SKM-1 treated with dmso at 0.1 percent for 144 hours (cell line): ENCODE data around the gene TTC33.

Experiments used
- DNase-seq: peaks from one replicate; lab custom pipeline; 2025; ENCODE audit not compliant: unreplicated experiment; lab: John Stamatoyannopoulos, UW

The TTC33 gene

GRCh38 chr5:40780858-40781257 is 25.1 kb upstream of the TTC33 start:
- DNase-seq, result no peak

- DNase-seq, result no peak
These were observed 24.4 kb upstream of the TTC33 start for GRCh38 chr5:40780199-40780598.

- no peak for DNase-seq
These were observed 23.8 kb upstream of the TTC33 start for GRCh38 chr5:40779561-40779960.

GRCh38 chr5:40778133-40778532 is 22.4 kb upstream of the TTC33 start:
- no peak for DNase-seq

- DNase-seq, result no peak
These were observed 20.9 kb upstream of the TTC33 start for GRCh38 chr5:40776658-40776977.

- DNase-seq, result no peak
These were observed 20.3 kb upstream of the TTC33 start for GRCh38 chr5:40775846-40776657.

GRCh38 chr5:40775085-40775845 is 19.5 kb upstream of the TTC33 start:
- DNase-seq, result no peak

- no peak for DNase-seq
These were observed 18.9 kb upstream of the TTC33 start for GRCh38 chr5:40774623-40775022.

DNA sequence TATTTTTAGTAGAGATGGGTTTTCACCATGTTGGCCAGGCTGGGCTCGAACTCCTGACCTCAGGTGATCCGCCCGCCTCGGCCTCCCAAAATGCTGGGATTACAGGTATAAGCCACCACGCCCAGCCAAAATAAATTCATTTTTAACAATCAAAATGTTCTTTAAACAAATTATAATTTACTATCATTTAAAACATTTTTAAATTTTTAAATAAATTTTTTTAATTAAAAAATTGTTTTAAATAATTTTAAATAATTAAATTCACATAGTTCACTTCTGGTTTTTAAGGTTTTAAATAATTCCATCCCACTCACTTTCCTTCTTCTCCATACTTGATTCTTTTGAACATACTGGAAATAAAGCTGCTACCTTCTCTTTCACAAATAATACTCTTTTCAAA is 15.0 kb upstream of the TTC33 start:
- no peak for DNase-seq

- DNase-seq, result no peak
These were observed 6.9 kb upstream of the TTC33 start for GRCh38 chr5:40762705-40763104.

DNA sequence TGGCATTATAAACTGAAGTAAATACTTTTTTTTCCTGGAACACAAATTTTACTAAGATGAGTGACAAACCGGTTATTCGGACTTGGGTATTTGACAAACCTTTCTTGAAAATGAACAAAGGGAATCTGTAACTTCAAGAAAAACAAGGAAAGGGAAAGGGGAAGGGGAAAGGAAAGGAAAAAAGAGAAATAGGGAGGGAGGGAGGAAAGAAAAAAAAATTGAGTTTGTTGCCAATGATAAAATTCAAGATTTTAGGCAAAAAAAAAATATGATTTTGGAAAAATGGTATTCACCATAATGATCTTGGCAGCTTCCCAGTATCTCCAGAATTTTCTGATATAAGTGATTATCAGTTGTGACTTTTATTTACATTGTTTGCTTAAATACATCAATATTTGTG is 1.6 kb upstream of the TTC33 start:
- DNase-seq, result no peak

GRCh38 chr5:40755093-40755406 is 711 bp downstream of the TTC33 start:
- DNase-seq, result peak; percentile 60

- DNase-seq, result no peak
These were observed 1.2 kb downstream of the TTC33 start for GRCh38 chr5:40754381-40755092.

GRCh38 chr5:40746703-40747102 is 9.1 kb downstream of the TTC33 start:
- DNase-seq, result no peak

- DNase-seq, result no peak
These were observed 12.0 kb downstream of the TTC33 start for GRCh38 chr5:40743771-40744170.

DNA sequence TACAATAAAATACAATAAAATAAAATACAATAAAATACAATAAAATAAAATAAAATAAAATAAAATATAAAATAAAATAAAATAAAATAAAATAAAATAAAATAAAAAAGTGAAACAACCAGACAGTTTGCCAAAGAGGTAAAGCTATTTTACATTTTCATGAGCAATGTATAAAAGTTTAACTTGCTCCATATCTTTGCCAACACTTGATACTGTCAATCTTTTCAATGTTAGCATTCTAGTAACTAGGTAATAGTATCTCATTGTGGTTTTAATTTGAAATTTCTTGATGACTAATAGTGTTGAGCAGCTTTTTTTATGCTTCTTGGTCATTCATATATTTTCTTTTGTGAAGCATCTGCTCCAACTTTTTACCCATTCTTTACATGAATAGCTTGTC is 17.3 kb downstream of the TTC33 start:
- no peak for DNase-seq

- peak; percentile 47 for DNase-seq
These were observed 19.5 kb downstream of the TTC33 start for GRCh38 chr5:40736103-40736875.

DNA sequence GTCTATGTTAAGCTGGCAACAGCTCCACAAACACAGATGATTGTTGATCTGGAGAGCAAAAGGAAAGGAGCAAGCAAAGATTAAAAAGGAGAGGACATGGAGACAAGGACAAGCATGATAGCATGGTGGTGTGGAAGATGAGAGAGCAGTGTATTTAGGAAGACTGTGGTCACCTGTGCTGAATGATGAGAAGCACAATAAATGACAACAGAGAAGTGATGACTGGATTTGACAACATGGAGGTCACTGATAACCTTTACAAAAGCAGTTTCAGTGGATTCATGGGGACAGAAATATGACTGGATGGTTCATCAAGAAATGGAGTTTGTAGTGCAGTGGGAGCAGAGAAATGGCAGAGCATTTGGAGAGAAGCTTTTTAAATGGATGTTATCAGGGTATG is 20.2 kb downstream of the TTC33 start:
- no peak for DNase-seq

GRCh38 chr5:40734986-40735385 is 20.8 kb downstream of the TTC33 start:
- no peak for DNase-seq

DNA sequence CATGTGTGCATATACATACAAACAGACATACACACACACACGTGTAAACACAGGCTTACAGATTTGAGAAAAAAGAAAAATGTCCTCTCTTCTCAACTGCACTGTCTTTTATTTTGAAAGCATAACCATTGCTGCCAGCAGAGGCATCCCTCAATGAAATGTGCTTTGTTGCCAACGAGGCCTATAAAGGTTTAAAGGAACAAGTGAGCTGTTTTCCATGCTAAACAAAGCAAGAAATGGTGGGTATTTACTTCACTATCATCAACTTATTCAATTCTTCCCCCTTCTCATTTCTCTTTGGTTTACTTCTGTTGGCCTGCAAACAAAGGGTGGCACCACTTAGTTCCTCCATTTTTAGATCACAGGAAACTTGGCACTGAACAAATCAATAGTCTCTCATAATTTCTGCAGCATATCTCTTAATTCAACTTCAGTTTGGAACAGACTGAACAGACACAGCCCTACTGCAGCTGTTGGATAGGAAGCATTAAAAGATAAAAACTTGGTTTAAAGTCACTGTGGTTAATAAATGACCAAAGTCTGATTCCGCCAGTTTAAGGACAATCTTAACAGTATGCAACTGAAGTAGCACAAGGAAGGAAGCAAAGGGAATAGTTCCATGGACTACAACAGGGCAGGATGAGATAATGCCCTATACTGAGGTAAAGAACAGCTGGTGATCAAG is 21.7 kb downstream of the TTC33 start:
- no peak for DNase-seq

DNA sequence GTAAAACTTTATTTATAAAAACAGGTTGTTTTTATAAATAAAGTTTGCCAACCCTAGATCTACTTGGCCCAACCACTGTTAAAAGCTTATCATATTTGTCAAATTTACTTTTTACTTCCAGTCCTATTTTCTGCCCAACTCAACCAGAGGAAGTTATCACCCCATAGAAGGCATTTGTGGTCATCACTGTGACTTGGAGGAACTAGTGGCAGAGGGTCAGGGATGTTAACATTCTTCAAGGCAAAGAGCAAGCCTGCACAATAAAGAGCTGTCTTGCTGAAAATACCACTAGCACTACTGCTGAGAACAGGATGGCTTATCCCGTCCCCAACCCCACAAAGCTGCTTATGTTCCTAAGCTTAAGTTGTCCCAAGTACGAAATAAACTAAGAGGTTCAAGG is 22.3 kb downstream of the TTC33 start:
- DNase-seq, result peak; percentile 60
